ENCODE results near the gene PNPLA3. TPM values are rescaled to one million over a fixed set of nuclear protein-coding genes. Genes with fewer than 3 reads are reported as not detected.

Gene PNPLA3
- polyA plus RNA-seq, 2 donors = 0.19 to 0.41 TPM

DNA sequence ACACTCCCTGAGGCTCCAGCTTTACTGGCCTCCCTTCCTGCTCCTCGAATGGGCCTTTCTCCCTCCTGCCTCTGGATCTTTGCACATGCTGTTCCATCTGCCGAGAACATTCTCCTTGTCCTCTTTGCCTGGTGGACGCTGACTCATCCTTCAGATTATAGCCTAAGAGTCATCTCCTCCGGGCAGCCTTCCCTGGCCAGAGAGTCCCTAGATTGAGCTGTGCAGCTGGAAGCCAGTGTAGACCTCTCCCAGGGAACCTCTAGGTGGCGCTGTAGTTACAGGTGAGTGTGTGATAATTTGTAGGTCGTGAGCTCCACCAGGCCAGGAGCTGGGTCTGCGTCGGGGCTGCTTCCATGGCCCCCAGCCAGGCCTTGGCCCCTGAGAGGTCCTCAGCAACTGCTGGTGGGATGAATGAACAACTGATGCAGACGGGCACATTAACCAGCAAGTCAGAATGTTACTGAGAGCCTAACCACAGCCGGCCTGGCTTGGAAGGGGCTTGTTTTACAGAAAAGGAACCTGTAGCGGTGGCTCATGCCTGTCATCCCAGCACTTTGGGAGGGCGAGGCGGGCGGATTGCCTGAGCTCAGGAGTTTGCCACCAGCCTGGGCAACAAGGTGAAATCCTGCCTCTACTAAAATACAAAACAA, 40.5 kb upstream of the PNPLA3 start:
- H3K36me3 ChIP-seq (ENCODE audit: control insufficient read depth in 2 of 2, insufficient read depth in 2 of 2, low read length in 1 of 2) = no peaks in the 10 kb centered on the region
- H3K9me3 ChIP-seq (ENCODE audit: control insufficient read depth in 2 of 2, insufficient read depth in 1 of 2, low read depth in 1 of 2, low read length in 1 of 2) = no peaks in the 10 kb centered on the region
- H3K4me3 ChIP-seq (ENCODE audit: low read depth in 1 of 2, low read length in 2 of 2) = no peak overlapping the region
- no peak overlapping the region for H3K27ac ChIP-seq (ENCODE audit: low read depth in 2 of 2, low read length in 1 of 2)
- H3K27me3 ChIP-seq (ENCODE audit: control insufficient read depth in 1 of 2, insufficient read depth in 2 of 2, low read length in 2 of 2) = no peaks in the 10 kb centered on the region
- H3K4me1 ChIP-seq (ENCODE audit: control insufficient read depth in 2 of 2, insufficient read depth in 2 of 2, low read length in 1 of 2) = no peaks in the 10 kb centered on the region
- WGBS, 2 donors = 36 to 38% methylated on average over 14 of the region's 14 CpGs

DNA sequence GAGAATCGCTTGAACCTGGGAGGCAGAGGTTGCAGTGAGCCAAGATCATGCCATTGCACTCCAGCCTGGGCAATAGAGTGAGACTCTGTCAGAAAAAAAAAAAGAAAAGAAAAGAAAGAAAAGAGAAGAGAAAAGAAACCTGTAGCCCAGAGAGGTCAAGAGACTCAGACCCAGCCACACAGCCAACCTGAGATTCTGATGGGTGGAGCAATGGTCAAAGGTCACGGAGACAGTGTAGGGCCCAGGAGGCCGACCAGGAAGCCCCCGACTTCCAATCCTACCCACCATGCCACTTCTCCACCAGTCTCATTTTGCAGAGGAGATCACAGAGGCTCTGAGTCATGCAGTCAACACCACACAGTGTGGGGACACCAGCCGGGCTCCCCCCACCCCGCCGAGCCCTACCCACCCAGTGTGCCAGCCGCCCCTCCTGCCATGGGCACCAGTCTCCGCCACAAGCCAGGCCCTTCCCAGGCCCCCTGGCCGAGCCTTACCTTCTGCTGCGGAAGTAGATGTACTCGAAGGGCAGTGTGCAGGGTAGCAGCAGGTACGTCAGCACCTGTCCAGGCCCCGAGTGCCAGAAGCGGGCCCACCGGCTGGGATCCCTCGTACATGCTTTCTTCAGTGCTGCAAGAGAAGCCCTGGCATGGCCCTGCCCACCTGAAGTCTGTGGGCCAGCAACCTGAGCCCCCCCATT, 39.7 kb upstream of the PNPLA3 start:
- Histone ChIP-seq H3K36me3 (ENCODE audit: control insufficient read depth in 2 of 2, insufficient read depth in 2 of 2, low read length in 1 of 2) (no peaks in the 10 kb centered on the region), H3K4me1 (ENCODE audit: control insufficient read depth in 2 of 2, insufficient read depth in 2 of 2, low read length in 1 of 2) (no peaks in the 10 kb centered on the region), H3K4me3 (ENCODE audit: low read depth in 1 of 2, low read length in 2 of 2) (no peak overlapping the region), H3K9me3 (ENCODE audit: control insufficient read depth in 2 of 2, insufficient read depth in 1 of 2, low read depth in 1 of 2, low read length in 1 of 2) (no peaks in the 10 kb centered on the region), H3K27ac (ENCODE audit: low read depth in 2 of 2, low read length in 1 of 2) (no peak overlapping the region), H3K27me3 (ENCODE audit: control insufficient read depth in 1 of 2, insufficient read depth in 2 of 2, low read length in 2 of 2) (no peaks in the 10 kb centered on the region)
- 82% methylated on average over 17 of the region's 17 CpGs for WGBS, 2 donors

DNA sequence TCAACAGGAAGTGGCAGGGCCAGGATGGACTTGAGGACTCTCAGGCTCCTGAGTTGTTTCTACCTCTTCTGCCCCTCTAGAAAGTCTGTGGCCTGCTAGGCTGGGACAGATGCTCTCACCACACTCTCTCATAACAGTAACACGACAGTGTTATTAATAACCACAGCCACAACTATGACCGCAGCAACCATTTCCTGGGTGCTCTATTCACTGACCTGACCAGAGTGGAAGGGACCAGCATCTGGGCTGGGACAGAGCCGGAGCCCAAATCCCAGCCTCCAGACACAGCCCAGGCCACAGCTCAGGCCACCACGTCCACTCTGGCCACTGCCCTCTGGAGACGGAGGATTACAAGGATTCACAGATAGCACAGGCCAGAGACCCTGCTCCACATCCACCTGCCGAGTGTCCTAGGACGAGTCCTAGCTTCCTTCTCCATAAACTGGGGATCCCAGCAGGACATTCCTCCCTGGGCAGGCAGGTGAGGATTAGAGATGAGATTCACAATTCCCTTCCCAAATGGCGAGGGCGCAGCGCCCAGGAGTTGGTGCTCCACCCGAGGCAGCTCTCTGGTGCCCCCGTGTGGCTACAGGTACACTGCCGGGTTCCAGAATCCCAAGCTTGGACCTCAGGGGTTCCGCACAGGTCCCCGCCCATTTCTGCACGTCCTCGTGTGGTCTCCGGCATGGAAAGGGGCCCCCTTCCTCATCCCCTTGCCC, 38.8 kb upstream of the PNPLA3 start:
- no peaks in the 10 kb centered on the region for H3K36me3 ChIP-seq (ENCODE audit: control insufficient read depth in 2 of 2, insufficient read depth in 2 of 2, low read length in 1 of 2)
- H3K4me1 ChIP-seq (ENCODE audit: control insufficient read depth in 2 of 2, insufficient read depth in 2 of 2, low read length in 1 of 2) = no peaks in the 10 kb centered on the region
- H3K27me3 ChIP-seq (ENCODE audit: control insufficient read depth in 1 of 2, insufficient read depth in 2 of 2, low read length in 2 of 2) = no peaks in the 10 kb centered on the region
- no peaks in the 10 kb centered on the region for H3K9me3 ChIP-seq (ENCODE audit: control insufficient read depth in 2 of 2, insufficient read depth in 1 of 2, low read depth in 1 of 2, low read length in 1 of 2)
- no peak overlapping the region for H3K27ac ChIP-seq (ENCODE audit: low read depth in 2 of 2, low read length in 1 of 2)
- 20 to 24% methylated on average over 18 of the region's 18 CpGs for WGBS, 2 donors
- H3K4me3 ChIP-seq (ENCODE audit: low read depth in 1 of 2, low read length in 2 of 2) = no peak overlapping the region

DNA sequence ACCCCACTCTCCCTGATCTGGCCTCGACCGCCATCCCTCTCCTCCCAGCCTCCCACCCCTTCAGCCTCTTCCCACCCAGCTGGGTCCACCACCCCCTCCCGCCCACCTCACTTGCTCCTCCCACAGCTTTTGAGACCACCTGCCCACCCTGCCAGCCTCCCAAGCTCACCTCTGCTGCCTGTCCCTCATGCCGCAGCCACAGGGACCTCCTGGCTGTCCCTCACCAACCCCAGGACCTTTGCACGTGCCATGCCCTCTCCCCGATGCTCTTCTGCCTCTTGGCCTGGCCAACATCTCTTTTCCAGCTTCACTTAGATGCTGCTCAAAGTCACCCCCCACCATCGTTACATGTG, 38.3 kb upstream of the PNPLA3 start:
- no peak overlapping the region for H3K4me3 ChIP-seq (ENCODE audit: low read depth in 1 of 2, low read length in 2 of 2)
- H3K4me1 ChIP-seq (ENCODE audit: control insufficient read depth in 2 of 2, insufficient read depth in 2 of 2, low read length in 1 of 2) = no peaks in the 10 kb centered on the region
- 67 to 70% methylated on average over 7 of the region's 7 CpGs for WGBS, 2 donors
- H3K27me3 ChIP-seq (ENCODE audit: control insufficient read depth in 1 of 2, insufficient read depth in 2 of 2, low read length in 2 of 2) = peaks cover 0 to 1% of the 10 kb centered on the region in 2 donors
- no peaks in the 10 kb centered on the region for H3K36me3 ChIP-seq (ENCODE audit: control insufficient read depth in 2 of 2, insufficient read depth in 2 of 2, low read length in 1 of 2)
- H3K27ac ChIP-seq (ENCODE audit: low read depth in 2 of 2, low read length in 1 of 2) = no peak overlapping the region
- H3K9me3 ChIP-seq (ENCODE audit: control insufficient read depth in 2 of 2, insufficient read depth in 1 of 2, low read depth in 1 of 2, low read length in 1 of 2) = peaks cover 0 to 3% of the 10 kb centered on the region in 2 donors

DNA sequence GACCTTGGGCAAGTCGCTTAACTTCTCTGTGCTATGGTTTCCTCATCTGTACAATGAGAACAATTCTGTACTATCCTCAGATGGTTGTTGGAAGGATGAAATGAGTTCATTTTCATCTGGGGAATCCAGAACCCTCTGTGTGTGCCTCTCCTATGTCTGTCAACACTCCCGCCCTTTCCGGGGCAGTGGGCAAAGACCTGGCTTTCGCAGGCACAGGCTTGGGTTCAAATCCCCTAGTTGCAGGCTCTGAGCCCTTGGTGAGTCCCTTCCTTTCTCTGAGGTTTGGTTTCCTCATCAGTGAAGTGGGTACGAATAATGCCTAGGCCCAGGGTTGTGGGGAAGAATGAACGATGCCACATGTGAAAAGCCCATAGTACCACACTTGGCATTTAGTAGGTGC, 37.8 kb upstream of the PNPLA3 start:
- Histone ChIP-seq H3K4me1 (ENCODE audit: control insufficient read depth in 2 of 2, insufficient read depth in 2 of 2, low read length in 1 of 2) (no peaks in the 10 kb centered on the region), H3K4me3 (ENCODE audit: low read depth in 1 of 2, low read length in 2 of 2) (no peak overlapping the region), H3K27ac (ENCODE audit: low read depth in 2 of 2, low read length in 1 of 2) (no peak overlapping the region), H3K9me3 (ENCODE audit: control insufficient read depth in 2 of 2, insufficient read depth in 1 of 2, low read depth in 1 of 2, low read length in 1 of 2) (peaks cover 0 to 3% of the 10 kb centered on the region in 2 donors), H3K36me3 (ENCODE audit: control insufficient read depth in 2 of 2, insufficient read depth in 2 of 2, low read length in 1 of 2) (no peaks in the 10 kb centered on the region), H3K27me3 (ENCODE audit: control insufficient read depth in 1 of 2, insufficient read depth in 2 of 2, low read length in 2 of 2) (peaks cover 0 to 6% of the 10 kb centered on the region in 2 donors)
- WGBS, 2 donors = 85 to 90% methylated on average over 6 of the region's 6 CpGs

DNA sequence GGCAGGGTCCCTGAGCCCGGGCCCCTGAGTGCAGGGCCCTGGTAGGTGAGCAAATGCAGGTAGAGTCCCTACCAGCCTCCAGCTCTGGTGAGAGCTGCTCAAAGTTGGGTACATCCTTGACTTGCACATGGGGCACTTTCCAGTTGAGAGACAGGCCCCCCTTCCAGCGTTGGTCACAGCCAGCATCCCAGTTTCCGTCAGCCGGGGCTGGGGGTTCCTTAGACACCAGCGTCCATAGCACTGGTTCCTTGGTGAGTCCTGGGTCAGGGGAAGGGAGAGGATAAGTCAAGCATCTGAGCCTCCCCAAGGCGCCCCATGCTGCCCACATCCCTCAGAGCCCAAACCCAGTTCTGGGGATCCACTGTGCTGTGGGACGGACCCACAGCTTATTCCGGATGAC, 37.4 kb upstream of the PNPLA3 start:
- no peaks in the 10 kb centered on the region for H3K4me1 ChIP-seq (ENCODE audit: control insufficient read depth in 2 of 2, insufficient read depth in 2 of 2, low read length in 1 of 2)
- WGBS, 2 donors = 64 to 67% methylated on average over 8 of the region's 8 CpGs
- no peak overlapping the region for H3K4me3 ChIP-seq (ENCODE audit: low read depth in 1 of 2, low read length in 2 of 2)
- H3K9me3 ChIP-seq (ENCODE audit: control insufficient read depth in 2 of 2, insufficient read depth in 1 of 2, low read depth in 1 of 2, low read length in 1 of 2) = peaks cover 0 to 5% of the 10 kb centered on the region in 2 donors
- no peak overlapping the region for H3K27ac ChIP-seq (ENCODE audit: low read depth in 2 of 2, low read length in 1 of 2)
- no peaks in the 10 kb centered on the region for H3K36me3 ChIP-seq (ENCODE audit: control insufficient read depth in 2 of 2, insufficient read depth in 2 of 2, low read length in 1 of 2)
- H3K27me3 ChIP-seq (ENCODE audit: control insufficient read depth in 1 of 2, insufficient read depth in 2 of 2, low read length in 2 of 2) = peaks cover 0 to 9% of the 10 kb centered on the region in 2 donors

DNA sequence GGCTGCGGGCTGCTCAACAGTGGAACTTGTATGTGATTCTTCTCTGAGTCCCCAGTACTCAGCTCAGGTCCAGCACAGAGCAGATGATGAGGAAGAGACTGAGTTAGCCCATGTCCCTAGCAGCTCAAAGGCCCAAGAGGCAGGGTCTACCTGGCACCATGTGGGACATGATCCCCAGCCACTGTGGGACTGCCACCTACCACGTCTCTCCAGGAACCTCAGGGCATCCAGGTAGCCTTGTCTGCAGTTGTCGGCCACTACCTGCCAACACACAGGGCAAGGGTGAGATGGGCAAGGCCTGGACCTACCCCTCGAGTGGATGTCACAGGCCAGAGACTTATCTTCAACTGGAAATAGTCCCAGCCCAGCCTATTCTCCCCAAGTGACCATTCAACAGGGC, 36.2 kb upstream of the PNPLA3 start:
- no peaks in the 10 kb centered on the region for H3K4me1 ChIP-seq (ENCODE audit: control insufficient read depth in 2 of 2, insufficient read depth in 2 of 2, low read length in 1 of 2)
- H3K4me3 ChIP-seq (ENCODE audit: low read depth in 1 of 2, low read length in 2 of 2) = no peak overlapping the region
- no peak overlapping the region for H3K27ac ChIP-seq (ENCODE audit: low read depth in 2 of 2, low read length in 1 of 2)
- peaks cover 0 to 18% of the 10 kb centered on the region in 2 donors for H3K27me3 ChIP-seq (ENCODE audit: control insufficient read depth in 1 of 2, insufficient read depth in 2 of 2, low read length in 2 of 2)
- WGBS, 2 donors = 67 to 69% methylated on average over 4 of the region's 4 CpGs
- no peaks in the 10 kb centered on the region for H3K36me3 ChIP-seq (ENCODE audit: control insufficient read depth in 2 of 2, insufficient read depth in 2 of 2, low read length in 1 of 2)
- H3K9me3 ChIP-seq (ENCODE audit: control insufficient read depth in 2 of 2, insufficient read depth in 1 of 2, low read depth in 1 of 2, low read length in 1 of 2) = peaks cover 0 to 5% of the 10 kb centered on the region in 2 donors

DNA sequence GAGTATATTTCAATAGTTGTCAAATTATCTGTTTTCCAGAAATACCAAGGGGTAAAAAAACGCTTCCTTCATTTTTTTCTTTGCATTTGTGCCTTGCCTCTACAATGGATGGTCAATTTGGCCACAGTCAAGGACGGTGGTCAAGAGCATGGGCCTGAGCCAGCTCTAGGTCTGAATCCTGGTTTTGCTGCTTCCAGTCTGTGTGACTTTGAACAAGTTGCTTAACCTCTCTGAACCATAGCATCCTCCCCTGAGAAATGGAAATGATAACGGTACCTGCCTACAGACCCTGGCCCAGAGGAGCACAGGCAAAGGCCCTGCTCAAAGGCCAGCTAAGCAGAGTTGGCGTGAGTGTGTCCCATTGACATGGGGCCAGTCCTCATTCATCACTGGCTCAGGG, 34.9 kb upstream of the PNPLA3 start:
- Histone ChIP-seq H3K4me3 (ENCODE audit: low read depth in 1 of 2, low read length in 2 of 2) (no peak overlapping the region), H3K9me3 (ENCODE audit: control insufficient read depth in 2 of 2, insufficient read depth in 1 of 2, low read depth in 1 of 2, low read length in 1 of 2) (peaks cover 0 to 5% of the 10 kb centered on the region in 2 donors), H3K4me1 (ENCODE audit: control insufficient read depth in 2 of 2, insufficient read depth in 2 of 2, low read length in 1 of 2) (no peaks in the 10 kb centered on the region), H3K27me3 (ENCODE audit: control insufficient read depth in 1 of 2, insufficient read depth in 2 of 2, low read length in 2 of 2) (peaks cover 4 to 18% of the 10 kb centered on the region in 2 donors), H3K36me3 (ENCODE audit: control insufficient read depth in 2 of 2, insufficient read depth in 2 of 2, low read length in 1 of 2) (no peaks in the 10 kb centered on the region), H3K27ac (ENCODE audit: low read depth in 2 of 2, low read length in 1 of 2) (no peak overlapping the region)
- WGBS, 2 donors = 64 to 76% methylated on average over 4 of the region's 4 CpGs

DNA sequence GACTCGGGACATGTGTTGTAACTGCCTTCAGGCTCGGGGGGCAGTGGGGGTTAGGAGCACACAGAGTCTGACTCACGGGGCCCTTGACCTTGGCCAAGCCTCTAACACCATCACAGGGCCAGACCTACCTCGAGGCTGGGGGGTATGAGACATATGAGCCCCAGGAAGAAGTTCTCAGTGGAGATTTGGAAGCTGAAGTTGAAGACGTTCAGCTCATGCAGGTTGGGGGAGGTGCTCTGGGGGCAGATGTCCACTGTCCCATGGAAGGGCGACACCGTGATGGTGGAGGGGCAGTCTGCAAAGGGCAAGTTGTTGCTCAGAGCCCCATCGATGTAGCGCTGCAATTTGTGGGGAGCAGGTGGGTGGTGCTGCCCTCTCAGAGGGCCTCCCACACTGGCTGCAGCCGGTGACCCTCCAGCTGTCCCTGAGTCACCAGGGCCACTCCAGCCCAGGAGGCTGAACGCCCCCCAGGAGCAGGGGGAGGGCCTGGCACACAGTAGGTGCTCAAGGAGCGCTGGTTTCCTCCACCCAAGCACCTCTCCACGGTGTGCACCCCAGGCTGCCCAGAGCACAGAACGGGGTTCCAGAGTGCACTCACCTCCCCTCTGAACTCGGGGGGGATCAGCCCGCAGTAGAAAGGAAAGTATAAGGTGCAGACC, 34.3 kb upstream of the PNPLA3 start:
- H3K27ac ChIP-seq (ENCODE audit: low read depth in 2 of 2, low read length in 1 of 2) = no peak overlapping the region
- peaks cover 5 to 18% of the 10 kb centered on the region in 2 donors for H3K27me3 ChIP-seq (ENCODE audit: control insufficient read depth in 1 of 2, insufficient read depth in 2 of 2, low read length in 2 of 2)
- no peaks in the 10 kb centered on the region for H3K36me3 ChIP-seq (ENCODE audit: control insufficient read depth in 2 of 2, insufficient read depth in 2 of 2, low read length in 1 of 2)
- 69 to 70% methylated on average over 16 of the region's 16 CpGs for WGBS, 2 donors
- peaks cover 0 to 5% of the 10 kb centered on the region in 2 donors for H3K9me3 ChIP-seq (ENCODE audit: control insufficient read depth in 2 of 2, insufficient read depth in 1 of 2, low read depth in 1 of 2, low read length in 1 of 2)
- H3K4me3 ChIP-seq (ENCODE audit: low read depth in 1 of 2, low read length in 2 of 2) = no peak overlapping the region
- H3K4me1 ChIP-seq (ENCODE audit: control insufficient read depth in 2 of 2, insufficient read depth in 2 of 2, low read length in 1 of 2) = no peaks in the 10 kb centered on the region

Data from esophagus (tissue), 2 donors.